ENCODE measurements around the gene SCN5A.

- no peak for TF ChIP-seq CTCF (IDR thresholded peaks at IDR 0.05)
- no peak for TF ChIP-seq EZH2 (IDR thresholded peaks at IDR 0.05; ENCODE audit: borderline replicate concordance, insufficient read depth, low read depth, low read length, poor library complexity, severe bottlenecking)
Observed at GRCh38 chr3:38646062-38646461, 3.4 kb downstream of the SCN5A start.
